ENCODE data around the gene KRTAP5-4.

- TF ChIP-seq REST (IDR thresholded peaks at IDR 0.05; ENCODE audit: insufficient read depth in 1 of 2, low read depth in 2 of 2, low read length in 1 of 2) (no peak), POLR2AphosphoS5 (IDR thresholded peaks at IDR 0.05; ENCODE audit: low read depth, low read length) (no peak)
These were observed 10.2 kb upstream of the KRTAP5-4 start for GRCh38 chr11:1632053-1632714.
